Measurements from ENCODE around the gene LRRN2.
"Not testable (repeated sequence)": the region's sequence is repeated elsewhere in the genome, so short reads cannot be mapped to it uniquely, and the experiment has no call there.

Gene LRRN2

GRCh38 chr1:204711947-204712701, 26.6 kb upstream of the LRRN2 start:
- no peak for DNase-seq

DNA sequence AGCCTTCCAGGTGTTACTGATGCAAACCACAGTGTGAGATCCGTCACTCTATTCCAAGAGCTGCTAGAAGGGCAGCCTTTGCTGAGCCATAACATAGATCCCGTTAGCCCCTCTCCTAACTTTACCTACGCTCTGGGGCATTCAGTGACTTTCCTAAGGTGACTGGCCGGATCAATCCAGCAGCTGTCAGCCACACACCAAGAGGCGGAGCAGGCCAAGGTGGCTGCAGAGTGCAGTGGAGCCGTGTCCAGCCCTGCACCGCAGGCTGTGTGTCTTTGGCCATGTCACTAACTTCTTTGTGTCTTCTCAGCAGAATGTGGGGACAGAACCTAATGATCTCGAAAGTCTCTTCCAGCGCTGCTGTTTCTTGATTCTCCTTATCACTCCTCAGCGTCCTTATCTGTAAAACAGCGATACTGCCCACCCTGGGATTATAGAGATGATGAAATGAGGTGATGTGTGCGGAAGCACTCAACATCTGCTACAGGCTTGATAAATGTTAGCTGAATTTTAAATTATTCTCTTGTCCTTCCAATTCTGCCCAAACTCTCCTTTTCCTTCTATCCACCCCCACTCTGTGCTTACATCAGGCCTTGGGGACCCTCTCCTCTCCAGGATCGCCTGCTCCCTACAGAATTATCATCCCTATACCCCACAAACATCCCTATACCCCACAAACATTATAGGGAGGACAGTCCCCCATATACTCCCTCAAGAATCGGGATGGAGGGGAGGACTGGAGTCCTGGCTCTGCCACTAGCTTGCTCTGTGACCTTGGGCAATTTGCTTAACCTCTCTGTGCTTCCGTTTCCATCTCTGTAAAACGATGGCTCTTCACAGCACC, 25.8 kb upstream of the LRRN2 start:
- no peak for DNase-seq

GRCh38 chr1:204709960-204710912, 24.7 kb upstream of the LRRN2 start:
- no peak for DNase-seq

DNA sequence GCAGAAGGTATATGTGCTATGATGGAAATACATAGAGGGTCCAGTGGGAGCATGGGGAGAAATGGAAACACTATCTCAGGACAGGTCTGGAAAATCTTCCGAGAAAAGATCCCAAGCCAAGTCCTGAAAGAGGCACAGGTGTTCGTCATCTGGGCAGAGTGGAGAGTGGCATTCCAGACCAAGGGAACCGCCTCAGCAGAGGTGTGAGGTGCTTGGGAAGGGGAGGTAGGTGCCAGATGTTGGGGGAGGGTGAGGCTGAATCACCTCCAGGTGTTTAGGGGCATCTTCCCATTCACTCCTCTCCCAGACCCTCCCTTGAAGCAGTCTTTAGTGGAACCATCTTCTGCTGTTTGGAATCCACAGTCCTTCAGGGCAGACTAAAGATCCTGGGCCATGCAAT, 23.5 kb upstream of the LRRN2 start:
- no peak for DNase-seq

DNA sequence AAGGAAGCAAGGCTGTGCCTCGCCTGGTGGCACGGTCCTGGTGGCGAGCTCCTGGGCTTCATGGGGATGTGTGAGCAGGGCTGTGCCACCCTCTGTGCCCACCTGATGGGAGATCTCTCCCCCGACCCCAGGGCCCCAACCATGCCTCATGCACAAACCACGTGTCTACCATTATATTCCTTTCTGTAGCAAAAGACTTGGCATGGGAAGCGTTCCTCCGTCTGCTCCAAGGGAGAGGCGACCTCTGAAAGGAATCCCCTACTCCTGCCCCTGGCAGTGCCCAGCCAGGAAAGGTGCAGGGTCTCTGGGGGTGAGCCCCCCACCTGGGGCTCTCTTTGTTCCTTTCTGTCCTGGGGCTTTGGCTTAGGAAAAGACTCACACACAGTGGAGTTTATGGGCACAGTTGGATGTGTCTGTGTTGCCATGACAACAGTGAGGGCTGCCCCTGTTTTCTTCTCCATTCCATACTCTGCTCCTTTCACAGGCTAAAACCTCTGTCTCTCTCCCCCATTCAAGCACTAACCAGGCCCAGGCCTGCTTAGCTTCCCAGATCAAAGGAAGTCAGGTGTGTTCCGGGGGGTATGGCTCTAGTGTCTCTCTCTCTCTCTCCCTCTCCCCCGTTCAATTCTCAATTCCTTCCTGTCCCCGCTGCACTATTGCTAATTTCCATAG, 21.4 kb upstream of the LRRN2 start:
- no peak for DNase-seq

DNA sequence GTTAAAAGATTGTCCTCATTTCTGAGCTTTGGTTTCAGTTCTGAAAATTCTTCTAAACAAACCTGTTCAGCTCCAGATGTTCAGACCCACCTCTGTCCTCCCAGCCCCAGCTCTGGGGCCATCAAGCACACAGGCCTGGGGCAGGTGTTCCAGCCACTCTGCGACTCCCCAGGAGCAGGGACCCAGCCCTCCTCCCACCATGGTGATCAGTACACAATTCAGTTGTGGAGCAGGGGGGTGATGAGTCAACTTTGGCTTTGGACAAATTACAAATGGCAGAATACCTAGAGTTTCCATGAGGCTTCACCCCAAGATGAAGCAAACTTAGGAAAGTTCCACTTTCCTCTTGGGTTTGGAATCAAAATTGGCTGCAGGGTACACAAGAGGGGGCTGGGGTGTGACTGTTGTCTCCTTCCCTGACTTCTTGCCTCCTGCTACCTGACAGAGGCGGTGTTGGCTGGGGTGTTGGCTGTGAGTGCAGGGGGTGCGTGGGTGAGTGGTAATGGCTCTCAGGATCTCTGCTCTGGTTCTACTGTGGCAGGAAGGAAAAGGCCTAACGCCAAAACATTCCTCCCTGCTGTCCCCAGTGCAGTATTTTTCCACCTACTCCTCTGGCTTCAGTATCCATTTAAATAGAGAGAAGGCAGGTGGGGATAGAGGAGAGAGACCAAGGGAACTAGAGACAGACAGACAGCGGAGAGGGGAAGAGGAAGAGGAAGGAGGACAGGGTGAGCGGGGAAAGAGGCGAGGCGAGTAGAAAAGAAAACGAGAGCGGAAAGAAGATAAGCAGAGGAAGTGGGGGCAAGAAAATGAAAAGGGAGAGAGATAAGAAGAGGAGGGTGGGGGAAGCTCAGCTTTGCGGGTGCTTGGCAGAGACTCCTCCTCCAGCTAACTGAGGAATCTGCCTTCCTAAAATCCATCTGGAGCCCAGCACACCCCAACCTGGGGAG, 20.6 kb upstream of the LRRN2 start:
- no peak for DNase-seq

DNA sequence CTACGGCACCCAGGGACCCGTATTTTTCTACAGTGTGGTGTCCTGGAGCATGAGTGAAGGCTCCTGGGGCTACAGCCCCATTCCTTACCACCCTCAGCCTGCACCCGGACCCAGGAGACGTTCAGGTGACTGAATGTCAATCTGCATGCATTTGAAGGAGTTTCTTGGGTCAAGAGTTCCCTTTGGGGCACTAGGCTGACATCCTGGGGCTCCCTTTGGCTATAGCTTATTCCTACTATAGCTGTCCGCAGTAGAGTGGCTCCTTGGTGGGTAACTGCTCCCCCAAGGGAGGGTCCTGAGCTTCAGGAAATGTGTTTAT, 19.9 kb upstream of the LRRN2 start:
- DNase-seq: no peak

GRCh38 chr1:204704794-204705492, 19.4 kb upstream of the LRRN2 start:
- DNase-seq: no peak

DNA sequence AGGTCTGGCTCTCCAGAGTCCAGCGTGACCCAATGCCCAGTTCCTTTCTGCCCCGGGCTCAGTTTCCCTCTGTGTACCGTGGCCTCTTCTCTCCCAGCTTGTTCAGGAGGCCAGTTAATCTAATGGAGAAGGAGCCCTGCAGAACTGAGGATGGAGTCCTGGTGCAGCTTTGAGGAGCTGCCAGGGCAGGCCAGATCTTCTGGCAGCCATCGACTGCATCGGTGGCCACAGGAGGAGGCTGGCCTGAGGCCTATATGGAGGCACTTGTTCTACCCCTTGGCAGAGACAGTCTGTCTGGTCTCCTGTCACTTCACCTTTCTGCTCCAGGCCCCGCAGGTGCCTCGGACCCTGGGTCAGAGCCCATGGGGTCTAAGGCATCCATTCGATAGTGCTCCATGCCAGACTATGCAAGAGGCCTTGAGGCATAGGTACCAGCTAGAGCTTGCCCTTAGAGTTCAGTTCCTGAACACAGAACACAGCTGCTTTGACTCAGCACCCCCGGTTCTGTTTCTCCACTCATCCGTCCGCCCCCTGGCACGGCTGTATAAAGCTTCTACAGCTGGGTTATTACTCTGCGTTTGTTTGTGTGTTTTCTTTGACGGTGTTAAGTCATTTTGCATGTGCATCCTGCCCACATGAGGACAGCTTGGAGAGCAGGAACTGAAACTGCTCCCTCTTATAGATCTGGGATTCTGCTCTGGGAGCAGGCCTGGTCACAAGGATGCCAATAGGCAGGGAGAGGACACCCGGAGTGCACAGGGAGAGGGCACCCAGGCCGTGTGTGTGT, 18.5 kb upstream of the LRRN2 start:
- DNase-seq: no peak

DNA sequence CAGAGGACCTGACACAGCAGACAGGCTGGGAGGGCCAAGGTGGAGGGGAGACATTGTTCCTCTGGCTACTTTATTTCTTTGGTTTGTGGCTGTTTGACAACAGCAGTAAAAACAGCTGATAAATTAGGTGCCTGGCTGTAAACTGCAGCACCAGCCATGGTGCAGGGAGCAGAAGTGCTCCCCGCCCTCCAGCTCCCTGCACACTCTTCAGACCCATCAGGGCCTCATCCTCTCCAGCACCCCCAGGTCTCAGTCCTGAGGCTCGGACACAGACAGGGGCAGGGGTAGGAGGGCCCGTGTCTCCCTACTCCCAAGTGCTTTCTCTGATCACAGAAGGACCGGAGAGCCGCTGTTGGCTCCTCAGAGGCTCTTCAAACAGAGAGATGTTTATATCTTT, 17.7 kb upstream of the LRRN2 start:
- DNase-seq: no peak

DNA sequence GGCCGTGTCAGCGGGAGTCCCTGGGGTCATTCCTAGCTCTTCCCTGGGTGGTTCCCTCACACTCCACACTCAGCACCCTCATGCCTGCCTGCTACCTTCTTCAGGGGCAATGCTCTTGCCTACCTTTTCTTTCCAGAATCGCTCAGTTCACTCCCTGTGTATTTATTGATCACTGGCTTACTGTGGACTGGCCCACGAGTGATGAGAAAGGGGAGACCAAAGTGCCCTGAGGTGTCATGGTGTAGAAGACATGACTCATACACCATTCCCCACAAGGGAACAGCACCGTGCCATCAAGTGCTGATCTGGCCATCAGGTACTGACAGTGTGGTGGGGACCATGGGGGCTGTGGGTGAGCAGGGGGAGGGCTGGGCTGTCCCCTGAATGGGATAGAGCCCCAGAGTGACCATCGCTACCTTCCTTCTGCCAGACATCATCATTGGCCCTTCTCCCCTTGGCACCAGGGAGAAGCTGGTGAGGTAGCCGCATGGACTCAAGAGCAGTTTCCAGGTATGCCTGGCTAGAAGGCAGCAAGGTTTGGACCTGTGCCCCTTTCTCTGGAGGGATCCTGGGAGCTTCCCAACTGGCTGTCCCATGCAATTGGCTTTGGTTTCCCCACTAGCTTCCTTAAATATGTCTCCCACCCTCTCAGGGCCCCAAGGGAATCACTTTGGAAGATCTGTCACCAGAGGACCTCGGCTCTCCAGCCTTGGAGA, 17.2 kb upstream of the LRRN2 start:
- no peak for DNase-seq

GRCh38 chr1:204701229-204701628, 15.7 kb upstream of the LRRN2 start:
- DNase-seq: no peak

DNA sequence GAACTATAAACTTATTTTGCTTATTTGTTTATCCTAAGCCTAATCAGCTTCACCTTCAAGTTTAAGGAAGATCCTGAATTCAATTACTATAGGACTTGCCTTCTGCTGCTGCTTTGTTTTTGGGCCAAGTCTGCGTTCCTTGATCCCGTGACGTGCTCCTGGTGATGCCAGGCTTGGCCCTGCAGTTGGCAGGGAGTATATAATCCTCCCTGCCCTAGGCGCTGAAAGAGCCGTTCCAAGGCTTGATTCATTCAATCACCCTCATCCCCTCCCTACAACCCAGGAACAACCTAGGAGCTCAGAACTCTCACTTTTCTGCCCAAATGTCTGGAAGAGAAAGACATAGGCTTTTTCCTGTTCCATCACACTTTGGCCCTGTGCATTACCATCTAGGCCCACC, 12.4 kb upstream of the LRRN2 start:
- DNase-seq: no peak

GRCh38 chr1:204696606-204697005, 11.1 kb upstream of the LRRN2 start:
- DNase-seq: no peak

- no peak for DNase-seq
Measured at GRCh38 chr1:204695692-204696091, 10.2 kb upstream of the LRRN2 start.

- no peak for DNase-seq
Measured at GRCh38 chr1:204694145-204694544, 8.6 kb upstream of the LRRN2 start.

GRCh38 chr1:204692841-204693356, 7.4 kb upstream of the LRRN2 start:
- DNase-seq: no peak

DNA sequence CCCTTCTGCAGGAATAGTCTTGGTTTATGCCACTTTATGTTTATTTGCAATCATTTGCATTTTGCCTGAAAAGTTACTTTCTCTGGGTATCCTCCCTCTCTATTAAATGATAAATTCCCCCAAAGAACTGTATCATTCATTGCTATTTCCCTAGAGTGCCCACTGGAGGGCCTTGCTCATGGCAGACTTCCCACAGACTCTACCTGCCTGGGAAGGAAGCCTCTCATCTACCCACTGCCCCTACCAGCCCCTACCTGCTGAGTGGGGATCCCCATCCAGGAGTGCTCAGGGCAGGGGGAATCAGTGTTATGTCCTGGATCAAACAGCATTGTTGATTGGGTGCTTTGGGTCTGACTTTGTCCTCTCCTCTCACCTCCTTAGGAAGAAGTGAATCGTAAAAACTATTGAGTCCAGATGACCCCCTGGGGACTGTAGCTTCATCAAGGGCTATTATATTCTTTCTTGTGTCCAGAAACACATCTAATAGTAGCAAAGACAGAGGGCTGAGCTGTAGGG, 6.8 kb upstream of the LRRN2 start:
- DNase-seq: no peak

DNA sequence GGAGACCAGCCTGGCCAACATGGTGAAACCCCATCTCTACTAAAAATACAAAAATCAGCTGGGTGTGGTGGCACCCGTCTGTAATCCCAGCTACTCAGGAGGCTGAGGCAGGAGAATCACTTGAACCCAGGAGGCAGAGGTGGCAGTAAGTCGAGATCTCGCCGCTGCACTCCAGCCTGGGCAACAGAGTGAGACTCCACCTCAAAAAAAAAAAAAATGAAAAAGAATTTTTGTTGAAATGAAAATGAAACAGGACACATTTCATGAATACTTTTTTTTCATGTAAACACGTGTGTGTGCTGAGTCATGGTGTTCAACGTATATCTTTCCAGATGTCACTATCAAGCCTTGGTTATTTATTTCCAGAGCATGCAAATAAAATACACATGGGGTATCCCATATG, 5.8 kb upstream of the LRRN2 start:
- not testable (repeated sequence) for DNase-seq

Data from activated CD8-positive, alpha-beta memory T cell treated with anti-CD3 and anti-CD28 coated beads for 24 hours (primary cell).